Measurements from ENCODE around the gene DNAJC28.
"Not testable (repeated sequence)": the region's sequence is repeated elsewhere in the genome, so short reads cannot be mapped to it uniquely, and the experiment has no call there.

Gene DNAJC28

DNA sequence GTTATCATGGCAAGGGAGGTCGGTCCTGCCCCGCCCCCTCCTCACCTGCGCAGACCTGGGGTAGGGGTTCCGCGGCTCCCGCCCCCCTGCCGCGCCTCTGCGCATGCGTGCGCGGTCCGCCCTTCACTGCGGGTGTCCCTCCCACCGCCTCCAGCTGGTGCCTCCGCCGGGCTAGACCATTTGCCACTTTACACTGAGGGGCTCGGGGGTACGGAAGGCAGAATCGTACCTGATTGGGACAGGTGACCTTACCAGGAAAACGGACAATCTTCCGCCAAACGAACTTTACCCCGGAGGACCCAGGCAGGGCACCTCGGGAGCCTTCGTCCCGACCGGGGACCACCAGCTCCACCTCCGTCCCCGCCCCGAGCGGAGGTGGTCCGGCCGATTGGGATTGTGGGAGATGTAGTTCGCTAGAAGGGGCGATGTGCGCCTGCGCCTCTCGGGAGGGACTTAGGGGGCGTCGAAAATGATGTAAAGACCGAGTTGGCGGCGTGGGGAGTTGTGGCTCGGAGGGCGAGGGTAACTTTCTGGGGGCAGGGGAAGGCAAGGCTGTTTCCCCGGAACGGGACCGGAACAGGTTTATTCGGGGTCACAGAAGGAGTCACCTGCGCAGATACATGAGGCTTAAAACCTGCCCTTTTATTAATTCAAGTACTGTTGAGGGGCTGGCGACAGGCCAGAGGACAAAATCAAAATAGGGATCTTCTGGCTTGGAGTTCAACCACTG is at the start of gene DNAJC28:
Gene DNAJC28, minus strand, starts transcription at position 344 of the 730 bp plus-strand sequence. CDS start 2,323 bp downstream, outside the sequence.
- DNase-seq: peak; percentile 94 to 96

GRCh38 chr21:33541105-33541711 is 49.7 kb upstream of the DNAJC28 start:
- DNase-seq: peak in 1 of 2 donors; percentile 28

- no peak for DNase-seq
Observed at GRCh38 chr21:33540711-33541104, 49.2 kb upstream of the DNAJC28 start.

GRCh38 chr21:33539616-33540015 is 48.1 kb upstream of the DNAJC28 start:
- DNase-seq: no peak

GRCh38 chr21:33537212-33537611 is 45.7 kb upstream of the DNAJC28 start:
- no peak for DNase-seq

- no peak for DNase-seq
Observed at GRCh38 chr21:33531007-33531406, 39.5 kb upstream of the DNAJC28 start.

- no peak for DNase-seq
Observed at GRCh38 chr21:33522953-33523349, 31.4 kb upstream of the DNAJC28 start.

DNA sequence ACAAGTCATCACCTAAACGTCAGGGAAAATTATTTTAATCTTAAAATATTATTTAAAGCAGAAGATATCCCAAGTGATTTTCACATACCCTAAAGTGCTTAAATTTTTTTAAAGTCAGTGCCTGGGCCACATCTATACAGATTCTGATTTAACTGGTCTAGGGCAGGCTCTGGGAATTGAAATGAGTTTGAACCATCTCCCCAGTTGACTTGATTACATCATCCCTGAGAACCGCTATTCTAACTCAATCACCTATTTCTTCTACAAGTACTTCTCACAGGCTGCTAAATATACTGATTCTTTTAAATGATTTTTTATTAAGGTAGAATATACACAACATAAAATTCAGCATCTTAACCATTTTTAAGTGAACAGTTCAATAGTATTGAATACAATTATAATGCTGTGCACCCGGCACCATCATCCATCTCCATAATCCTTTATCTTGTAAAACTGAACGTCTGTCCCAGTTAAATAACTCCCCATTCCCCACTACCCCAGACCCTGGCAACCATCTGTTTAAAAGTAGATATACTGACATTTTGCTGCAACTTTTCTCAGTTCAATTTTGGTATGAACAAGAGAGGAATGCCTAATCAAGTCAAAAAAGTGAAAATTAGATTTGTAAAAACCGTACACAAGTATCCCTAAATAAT is 30.9 kb upstream of the DNAJC28 start:
- no peak for DNase-seq

DNA sequence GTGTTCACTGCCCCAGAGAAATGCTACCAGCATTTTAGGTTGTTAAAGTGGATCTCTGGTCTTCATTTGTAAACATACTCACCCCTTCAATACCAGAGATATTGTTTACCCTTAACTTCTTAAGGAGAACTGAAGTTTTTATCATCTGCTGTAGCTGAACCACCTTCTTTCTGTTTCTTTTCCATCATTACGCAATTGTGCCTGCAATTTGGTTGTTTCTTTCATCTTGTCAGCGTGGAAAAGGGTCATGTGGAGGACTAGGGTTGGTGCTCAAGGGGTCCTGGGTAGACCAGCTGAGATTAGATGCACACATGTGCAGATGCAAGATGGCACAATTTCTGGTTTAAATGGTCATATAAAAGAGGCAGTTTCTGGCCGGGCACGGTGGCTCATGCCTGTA is 27.4 kb upstream of the DNAJC28 start:
- no peak for DNase-seq

- DNase-seq: no peak
Observed at GRCh38 chr21:33514229-33514628, 22.7 kb upstream of the DNAJC28 start.

DNA sequence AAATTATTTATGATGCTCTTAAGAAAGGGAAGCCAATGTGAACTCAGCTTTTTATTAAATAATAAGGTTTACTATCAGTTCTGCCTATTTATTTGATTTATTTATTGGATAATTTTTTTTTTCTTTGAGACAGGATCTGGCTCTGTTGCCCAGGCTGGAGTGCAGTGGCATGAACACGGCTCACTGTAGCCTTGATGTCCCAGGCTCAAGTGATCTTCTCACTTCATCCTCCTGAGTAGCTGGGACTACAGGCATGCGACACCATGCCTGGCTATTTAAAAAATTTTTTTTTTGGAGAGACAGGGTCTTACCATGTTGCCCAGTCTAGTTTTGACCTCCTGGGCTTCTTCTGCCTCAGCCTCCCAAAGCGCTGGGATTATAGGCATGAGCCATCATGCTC is 21.0 kb upstream of the DNAJC28 start:
- DNase-seq: no peak

GRCh38 chr21:33511639-33512038 is 20.1 kb upstream of the DNAJC28 start:
- DNase-seq: no peak

DNA sequence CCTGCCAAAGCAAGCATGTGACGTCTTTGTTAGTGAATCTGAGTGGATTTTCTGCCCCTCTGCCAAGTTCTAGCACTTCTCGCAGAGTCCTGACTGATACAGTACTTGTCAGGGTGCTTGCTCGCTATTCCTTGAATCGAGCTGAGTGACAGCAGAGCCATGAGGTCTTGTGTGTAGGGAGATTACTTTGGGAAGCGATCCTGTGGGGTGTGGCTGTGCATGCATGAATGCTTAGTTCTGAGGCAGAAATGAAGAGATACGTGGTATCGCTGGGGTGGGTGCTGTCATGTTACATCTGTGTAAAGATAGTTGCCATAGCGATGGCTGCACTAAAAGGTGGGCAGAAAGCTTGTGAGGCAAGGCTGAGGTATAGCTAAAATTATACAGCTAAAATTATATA is 19.3 kb upstream of the DNAJC28 start:
- no peak for DNase-seq

DNA sequence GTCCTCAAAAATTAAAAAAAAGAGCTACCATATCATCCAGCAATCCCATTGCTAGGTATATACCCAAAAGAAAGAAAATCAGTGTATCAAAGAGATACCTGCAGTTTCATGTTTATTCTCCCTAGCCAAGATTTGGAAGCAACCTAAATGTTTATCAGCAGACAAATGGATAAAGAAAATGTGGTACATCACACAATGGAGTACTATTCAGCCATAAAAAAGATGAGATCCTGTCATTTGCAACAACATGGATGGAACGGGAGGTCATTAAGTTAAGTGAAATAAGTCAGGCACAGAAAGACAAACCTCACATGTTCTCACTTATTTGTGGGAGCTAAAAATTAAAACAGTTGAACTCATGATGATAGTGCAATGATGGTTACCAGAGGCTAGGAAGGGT is 15.5 kb upstream of the DNAJC28 start:
- not testable (repeated sequence) for DNase-seq

GRCh38 chr21:33505833-33506232 is 14.3 kb upstream of the DNAJC28 start:
- no peak for DNase-seq

GRCh38 chr21:33496345-33496744 is 4.8 kb upstream of the DNAJC28 start:
- DNase-seq: no peak

DNA sequence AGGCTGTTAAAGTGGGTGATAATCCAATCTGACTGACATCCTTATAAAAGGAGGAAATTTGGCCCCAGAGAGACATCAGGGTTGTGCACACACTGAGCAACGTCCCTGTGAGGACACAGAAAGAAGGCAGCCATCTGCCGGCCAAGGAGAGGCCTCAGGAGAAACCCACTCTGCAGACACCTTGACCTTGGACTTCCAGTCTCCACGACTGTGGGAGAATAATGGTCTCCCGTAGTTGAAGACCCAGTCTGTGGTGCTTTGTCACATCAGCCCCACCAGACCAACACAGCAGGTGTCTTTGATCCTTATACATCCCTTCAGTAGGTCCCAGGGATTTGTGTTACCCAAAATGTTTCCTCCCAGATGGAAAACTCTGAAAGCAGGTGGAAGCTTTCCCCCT is 4.2 kb upstream of the DNAJC28 start:
- no peak for DNase-seq

DNA sequence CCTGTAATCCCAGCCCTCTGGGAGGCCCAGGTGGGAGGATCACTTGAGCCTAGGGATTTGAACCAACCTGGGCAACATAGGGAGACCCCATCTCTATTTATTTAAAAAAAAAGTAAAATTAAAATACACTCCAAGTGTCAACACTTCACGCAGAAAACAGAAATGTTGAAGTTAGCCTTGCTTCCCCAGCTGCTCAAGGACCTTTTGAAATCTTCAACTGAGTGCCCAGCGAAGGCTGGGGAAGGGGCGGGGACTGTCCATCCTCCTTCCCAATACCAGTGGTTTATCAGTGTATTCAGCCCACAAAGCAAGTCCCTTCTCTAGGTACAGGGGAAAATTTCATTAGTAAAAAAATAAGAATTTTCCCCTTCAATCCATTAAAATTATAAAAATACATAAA is 2.2 kb upstream of the DNAJC28 start:
- DNase-seq: no peak

- no peak for DNase-seq
Observed at GRCh38 chr21:33492571-33492970, 1.1 kb upstream of the DNAJC28 start.

GRCh38 chr21:33490991-33491372 is 534 bp downstream of the DNAJC28 start:
- no peak for DNase-seq

DNA sequence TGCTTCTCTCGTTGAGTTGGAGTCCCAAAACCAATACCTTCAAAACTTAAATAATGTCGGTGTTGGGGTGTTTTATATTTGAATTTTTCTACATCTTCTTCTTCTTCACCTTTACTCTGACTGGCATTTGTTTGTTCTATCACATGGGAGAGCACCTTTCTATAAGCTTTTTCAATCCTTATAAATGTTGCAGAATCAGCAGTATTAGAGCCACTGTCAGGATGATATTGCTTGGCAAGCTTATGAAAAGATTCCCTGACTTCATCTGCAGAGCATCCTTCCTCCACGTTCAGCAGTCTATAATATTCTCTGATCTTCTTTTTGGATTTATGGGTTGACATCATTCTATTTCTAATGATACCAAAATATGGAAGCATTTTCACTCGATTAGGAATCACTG is 2.6 kb downstream of the DNAJC28 start:
- DNase-seq: no peak

DNA sequence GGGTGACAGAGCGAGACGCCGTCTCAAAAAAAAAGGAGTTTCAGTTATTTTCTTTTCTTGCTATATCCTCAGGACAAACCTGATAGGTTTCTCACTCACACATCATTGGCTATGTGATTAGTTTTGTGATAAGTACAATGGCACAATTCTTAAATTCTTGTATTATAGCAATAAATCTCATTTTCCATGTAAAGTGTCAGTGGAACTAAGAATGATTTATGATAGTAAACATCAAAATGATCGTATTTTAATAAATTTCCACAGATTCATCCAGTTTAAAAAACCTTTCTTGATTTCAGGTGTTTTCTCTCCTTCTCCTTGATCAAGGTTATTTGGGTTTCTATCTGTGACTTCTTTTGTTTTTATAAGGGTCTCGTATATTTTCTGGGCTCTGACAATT is 3.5 kb downstream of the DNAJC28 start:
- no peak for DNase-seq

- DNase-seq: no peak
Observed at GRCh38 chr21:33481314-33481943, 10.1 kb downstream of the DNAJC28 start.

All from CD4-positive, alpha-beta T cell treated with Interleukin-4 for 1 hour (primary cell).